SJCRH30 (cell line): ENCODE results near the gene LYSMD4. TPM values are rescaled to one million over a fixed set of nuclear protein-coding genes. Genes with fewer than 3 reads are reported as not detected.

Source experiments
- total RNA-seq: library from RNA; depleted of rRNA; stranded (reverse); fragments of >200 nt; shearing (Covaris generic); gene quantifications from 2 replicates; pipeline ENCODE4 v1.2.3, GENCODE V29; 2014; rRNA removed

LYSMD4 gene
- total RNA-seq, 1 experiment from 2014 or later: 7.7 TPM

Other genes starting within 250 kb of the LYSMD4 start
- gene MEF2A, start 167.5 kb downstream of the LYSMD4 start, total RNA-seq: 33.5 and 41.2 TPM in 2 replicates